GM12865 (cell line): ENCODE measurements around the gene KIAA0513.

Experiments used
- DNase-seq: peaks from one replicate; pipeline ENCODE4 v3.0.0; 2010; ENCODE audit warnings: low read depth
- H3K4me3 ChIP-seq: 2 replicates; pipeline ENCODE4 v1.5.1; 2011; ENCODE audit warnings: mild to moderate bottlenecking, low read depth, low read length, control low read depth
- TF ChIP-seq, protein P1 (sequence below): IDR thresholded peaks from 2 replicates; pipeline ENCODE4 v1.5.1; 2011; ENCODE audit warnings: low read length, control low read depth, low read depth, inconsistent platforms; ENCODE audit not compliant: insufficient read depth; ENCODE audit errors: missing control alignments

KIAA0513 gene

DNA sequence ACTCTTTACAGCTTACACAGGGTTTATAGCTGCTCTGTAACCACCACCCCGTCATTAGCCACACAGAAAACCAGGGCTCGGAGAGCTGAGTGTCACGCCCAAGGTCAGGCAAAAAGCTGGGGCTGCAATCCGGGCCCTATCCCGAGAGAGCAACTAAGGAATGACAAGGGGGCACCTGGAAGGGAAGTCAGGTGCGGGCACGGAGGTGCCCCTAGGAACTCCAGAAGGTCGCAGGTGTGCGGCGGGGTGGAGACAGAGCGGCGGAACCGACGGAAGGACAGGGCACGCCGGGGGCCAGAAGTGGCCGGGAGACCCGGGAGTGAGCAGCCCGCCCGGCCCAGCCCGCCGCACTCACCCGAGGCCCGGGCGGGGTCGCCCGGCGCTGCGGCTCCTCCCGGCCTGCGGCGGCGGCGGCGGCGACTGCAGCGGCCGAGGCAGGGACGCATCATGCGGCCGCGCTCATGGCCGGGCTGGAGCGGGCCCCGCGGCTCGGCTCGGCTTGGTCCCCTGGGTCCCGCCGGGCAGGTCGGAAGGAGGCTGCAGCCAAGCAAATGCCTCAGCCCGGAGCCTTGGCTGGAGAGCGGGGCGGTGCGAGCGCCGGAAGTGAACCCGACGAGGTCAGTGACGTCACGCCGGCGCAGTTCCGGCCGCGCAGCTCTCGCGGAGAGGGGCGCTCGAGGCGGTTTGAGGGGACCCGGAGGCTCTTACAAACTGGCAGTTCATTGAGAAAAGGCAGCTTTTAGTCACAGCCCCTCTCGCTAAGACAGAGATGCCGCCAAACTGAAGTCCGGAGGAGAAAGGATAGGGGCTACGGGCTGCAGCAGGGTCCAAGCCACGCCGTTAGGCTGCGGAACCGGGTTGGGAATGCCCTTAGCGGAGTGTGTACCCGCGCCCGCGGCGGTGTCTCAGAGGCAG, 16.4 kb upstream of the KIAA0513 start, which contains the start of gene ZDHHC7:
Gene ZDHHC7 (minus strand): TSS at position 605 of the 915 bp plus-strand sequence. CDS start 20,917 bp downstream, outside the sequence.
- peak within 1 kb of the TSS; percentile 94 for H3K4me3 ChIP-seq
- DNase-seq, result peak; percentile 91

DNA sequence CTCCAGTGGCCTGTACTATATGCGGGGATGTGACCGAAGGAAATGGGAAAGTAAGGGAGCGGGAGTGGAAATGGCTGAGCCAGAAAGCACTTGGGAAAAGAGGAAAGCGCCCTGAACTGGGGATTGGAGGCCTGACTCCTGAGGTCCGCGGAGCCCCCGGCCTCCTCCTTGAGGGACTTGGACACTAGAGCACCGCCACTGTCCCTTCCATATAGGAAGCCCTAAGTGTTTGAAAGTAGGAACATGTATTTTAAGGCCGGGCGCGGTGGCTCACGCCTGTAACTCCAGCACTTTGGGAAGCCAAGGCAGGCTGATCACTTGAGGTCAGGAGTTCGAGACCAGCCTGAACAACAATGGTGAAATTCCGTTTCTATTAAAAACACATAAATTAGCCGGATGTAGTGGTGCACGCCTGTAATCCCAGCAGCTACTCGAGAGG, 15.7 kb upstream of the KIAA0513 start:
- DNase-seq, result no peak
- TF ChIP-seq, protein P1, sequence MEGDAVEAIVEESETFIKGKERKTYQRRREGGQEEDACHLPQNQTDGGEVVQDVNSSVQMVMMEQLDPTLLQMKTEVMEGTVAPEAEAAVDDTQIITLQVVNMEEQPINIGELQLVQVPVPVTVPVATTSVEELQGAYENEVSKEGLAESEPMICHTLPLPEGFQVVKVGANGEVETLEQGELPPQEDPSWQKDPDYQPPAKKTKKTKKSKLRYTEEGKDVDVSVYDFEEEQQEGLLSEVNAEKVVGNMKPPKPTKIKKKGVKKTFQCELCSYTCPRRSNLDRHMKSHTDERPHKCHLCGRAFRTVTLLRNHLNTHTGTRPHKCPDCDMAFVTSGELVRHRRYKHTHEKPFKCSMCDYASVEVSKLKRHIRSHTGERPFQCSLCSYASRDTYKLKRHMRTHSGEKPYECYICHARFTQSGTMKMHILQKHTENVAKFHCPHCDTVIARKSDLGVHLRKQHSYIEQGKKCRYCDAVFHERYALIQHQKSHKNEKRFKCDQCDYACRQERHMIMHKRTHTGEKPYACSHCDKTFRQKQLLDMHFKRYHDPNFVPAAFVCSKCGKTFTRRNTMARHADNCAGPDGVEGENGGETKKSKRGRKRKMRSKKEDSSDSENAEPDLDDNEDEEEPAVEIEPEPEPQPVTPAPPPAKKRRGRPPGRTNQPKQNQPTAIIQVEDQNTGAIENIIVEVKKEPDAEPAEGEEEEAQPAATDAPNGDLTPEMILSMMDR, result no peak
- peak overlapping the region; percentile 94 for H3K4me3 ChIP-seq

More for the DNA sequence above, 16.4 kb upstream of the KIAA0513 start, which contains the start of gene ZDHHC7:
- TF ChIP-seq, protein P1, result no peak

DNA sequence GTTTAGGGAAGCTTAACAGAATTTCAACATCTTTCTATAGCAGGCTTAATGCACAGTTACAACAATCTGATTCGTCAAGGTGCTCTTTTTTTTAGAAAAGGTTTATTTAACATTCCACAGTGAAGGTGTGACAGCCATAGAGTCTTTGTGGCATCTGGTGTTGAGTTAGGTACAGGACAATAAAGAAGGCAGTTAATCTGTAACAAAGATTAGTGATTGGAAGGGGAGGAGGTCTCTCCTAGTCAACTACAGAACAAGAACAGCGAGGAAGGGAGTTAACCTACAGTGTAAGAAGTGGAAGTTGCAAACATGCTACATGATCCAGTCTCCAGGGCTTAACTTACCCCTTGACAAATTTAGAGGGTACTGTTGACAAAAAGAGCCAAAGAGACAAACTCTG, 13.3 kb upstream of the KIAA0513 start:
- TF ChIP-seq, protein P1, result no peak
- H3K4me3 ChIP-seq, result no peak overlapping the region
- DNase-seq, result no peak

DNA sequence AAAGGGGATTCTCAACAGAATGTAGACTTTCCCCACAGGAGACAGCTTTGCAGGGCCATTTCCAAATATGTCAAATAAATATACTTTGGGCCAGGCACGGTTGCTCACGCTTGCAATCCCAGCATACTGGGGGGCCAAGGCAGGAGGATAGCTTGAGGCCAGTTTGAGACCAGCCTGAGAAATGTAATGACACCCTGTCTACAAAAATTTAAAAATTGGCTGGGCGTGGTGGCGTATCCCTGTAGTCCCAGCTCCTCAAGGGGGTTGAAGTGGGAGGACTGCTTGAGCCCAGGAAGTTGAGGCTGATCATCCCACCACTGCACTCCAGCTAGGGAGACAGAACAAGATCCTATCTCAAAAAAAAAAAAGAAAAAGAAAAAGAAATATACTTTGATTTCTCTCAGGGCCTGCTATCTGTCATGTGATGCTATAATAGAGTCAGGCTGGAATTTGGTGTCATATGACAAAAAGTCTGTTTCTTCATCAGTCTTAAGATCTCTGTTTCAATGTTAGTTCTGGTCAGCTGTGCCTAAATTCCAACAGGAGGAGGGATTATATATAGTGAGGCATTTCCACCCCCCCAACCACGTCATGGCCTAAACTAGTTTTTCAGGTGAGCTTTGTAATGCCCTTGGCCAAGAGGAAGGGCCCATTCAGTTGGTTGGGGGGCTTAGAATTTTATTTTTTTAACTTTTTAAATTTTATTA, 12.0 kb upstream of the KIAA0513 start:
- H3K4me3 ChIP-seq, result no peak overlapping the region
- TF ChIP-seq, protein P1, result no peak
- DNase-seq, result no peak

DNA sequence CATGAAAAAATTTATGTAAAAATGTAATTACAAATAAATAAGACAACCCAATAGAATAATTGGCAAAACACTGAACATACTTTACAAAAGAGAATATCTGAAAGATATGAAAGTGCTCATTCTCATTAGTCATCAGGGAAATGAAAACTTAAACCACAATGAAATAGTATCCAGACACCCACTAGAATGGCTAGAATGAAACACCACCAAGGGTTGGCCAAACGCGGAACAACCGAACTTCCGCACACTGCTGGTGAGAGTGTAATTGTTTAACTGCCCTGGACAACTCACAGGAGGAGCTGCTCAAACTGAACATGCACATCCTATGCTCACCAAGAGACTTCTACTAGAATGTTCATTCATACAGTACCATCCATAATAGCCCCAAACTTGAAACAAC, 10.4 kb upstream of the KIAA0513 start:
- no peak overlapping the region for H3K4me3 ChIP-seq
- DNase-seq, result peak; percentile 63
- TF ChIP-seq, protein P1, result no peak

DNA sequence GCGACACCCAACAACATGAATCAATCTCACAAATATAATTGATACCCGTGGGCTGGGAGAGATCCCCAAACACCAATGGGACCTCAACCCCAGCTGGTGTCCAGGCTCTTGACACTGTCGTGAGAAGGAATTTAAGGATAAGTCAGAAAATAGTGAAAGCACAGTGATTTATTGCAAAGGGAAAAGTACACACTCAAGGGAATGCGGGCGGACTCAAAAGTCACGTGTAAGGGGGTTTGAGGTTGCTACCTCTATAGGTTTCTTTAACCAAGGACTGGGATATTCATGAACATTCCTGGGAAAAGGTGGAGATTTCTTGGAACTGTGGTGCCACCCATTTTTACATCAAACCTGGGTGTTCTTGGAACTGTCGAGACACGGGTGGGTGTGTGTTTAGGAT, 10.0 kb upstream of the KIAA0513 start:
- TF ChIP-seq, protein P1, result no peak
- DNase-seq, result no peak
- H3K4me3 ChIP-seq, result no peak overlapping the region
